ENCODE measurements around the gene SLC13A3.

DNA sequence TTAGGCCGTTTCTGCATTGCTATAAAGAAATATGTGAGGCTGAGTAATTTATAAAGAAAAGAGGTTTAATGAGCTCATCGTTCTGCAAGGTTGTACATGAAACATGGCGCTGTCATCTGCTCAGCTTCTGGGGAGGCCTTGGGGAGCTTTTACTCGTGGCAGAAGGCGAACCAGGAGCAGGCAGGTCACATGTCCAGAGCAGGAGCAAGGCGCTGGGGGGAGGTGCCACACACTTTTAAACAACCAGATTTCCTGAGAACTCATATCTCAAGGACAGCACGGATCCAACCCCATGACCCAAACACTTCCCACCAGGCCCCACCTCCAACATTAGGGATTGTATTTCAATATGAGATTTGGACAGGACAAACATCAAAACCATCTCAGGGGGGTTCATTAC lies 6.4 kb upstream of the SLC13A3 start:
- TF ChIP-seq, protein P1, sequence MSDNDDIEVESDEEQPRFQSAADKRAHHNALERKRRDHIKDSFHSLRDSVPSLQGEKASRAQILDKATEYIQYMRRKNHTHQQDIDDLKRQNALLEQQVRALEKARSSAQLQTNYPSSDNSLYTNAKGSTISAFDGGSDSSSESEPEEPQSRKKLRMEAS (IDR thresholded peaks at IDR 0.05) = no peak
- no peak for TF ChIP-seq CREB1 (IDR thresholded peaks at IDR 0.05; ENCODE audit: low read depth)
- no peak for TF ChIP-seq YY1 (IDR thresholded peaks at IDR 0.05; ENCODE audit: low read depth)
- TF ChIP-seq TCF12 (IDR thresholded peaks at IDR 0.05; ENCODE audit: low read depth) = no peak
- TF ChIP-seq RAD21 (IDR thresholded peaks at IDR 0.05; ENCODE audit: low read depth) = no peak
- no peak for TF ChIP-seq EGR1 (IDR thresholded peaks at IDR 0.05)
- no peak for TF ChIP-seq TAF1 (IDR thresholded peaks at IDR 0.05; ENCODE audit: low read depth)
- no peak for TF ChIP-seq ZBTB7A (IDR thresholded peaks at IDR 0.05; ENCODE audit: low read depth)
- TF ChIP-seq, protein P2, sequence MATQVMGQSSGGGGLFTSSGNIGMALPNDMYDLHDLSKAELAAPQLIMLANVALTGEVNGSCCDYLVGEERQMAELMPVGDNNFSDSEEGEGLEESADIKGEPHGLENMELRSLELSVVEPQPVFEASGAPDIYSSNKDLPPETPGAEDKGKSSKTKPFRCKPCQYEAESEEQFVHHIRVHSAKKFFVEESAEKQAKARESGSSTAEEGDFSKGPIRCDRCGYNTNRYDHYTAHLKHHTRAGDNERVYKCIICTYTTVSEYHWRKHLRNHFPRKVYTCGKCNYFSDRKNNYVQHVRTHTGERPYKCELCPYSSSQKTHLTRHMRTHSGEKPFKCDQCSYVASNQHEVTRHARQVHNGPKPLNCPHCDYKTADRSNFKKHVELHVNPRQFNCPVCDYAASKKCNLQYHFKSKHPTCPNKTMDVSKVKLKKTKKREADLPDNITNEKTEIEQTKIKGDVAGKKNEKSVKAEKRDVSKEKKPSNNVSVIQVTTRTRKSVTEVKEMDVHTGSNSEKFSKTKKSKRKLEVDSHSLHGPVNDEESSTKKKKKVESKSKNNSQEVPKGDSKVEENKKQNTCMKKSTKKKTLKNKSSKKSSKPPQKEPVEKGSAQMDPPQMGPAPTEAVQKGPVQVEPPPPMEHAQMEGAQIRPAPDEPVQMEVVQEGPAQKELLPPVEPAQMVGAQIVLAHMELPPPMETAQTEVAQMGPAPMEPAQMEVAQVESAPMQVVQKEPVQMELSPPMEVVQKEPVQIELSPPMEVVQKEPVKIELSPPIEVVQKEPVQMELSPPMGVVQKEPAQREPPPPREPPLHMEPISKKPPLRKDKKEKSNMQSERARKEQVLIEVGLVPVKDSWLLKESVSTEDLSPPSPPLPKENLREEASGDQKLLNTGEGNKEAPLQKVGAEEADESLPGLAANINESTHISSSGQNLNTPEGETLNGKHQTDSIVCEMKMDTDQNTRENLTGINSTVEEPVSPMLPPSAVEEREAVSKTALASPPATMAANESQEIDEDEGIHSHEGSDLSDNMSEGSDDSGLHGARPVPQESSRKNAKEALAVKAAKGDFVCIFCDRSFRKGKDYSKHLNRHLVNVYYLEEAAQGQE (IDR thresholded peaks at IDR 0.05; ENCODE audit: low read depth) = no peak
- TF ChIP-seq EP300 (IDR thresholded peaks at IDR 0.05; ENCODE audit: borderline replicate concordance) = no peak
- TF ChIP-seq FOXM1 (IDR thresholded peaks at IDR 0.05; ENCODE audit: borderline replicate concordance, low read depth) = no peak
- TF ChIP-seq CEBPB (IDR thresholded peaks at IDR 0.05) = no peak

All from Ishikawa (cell line).